Neural progenitor cell (in vitro differentiated cells): Measurements from ENCODE around the gene ETFB. TPM values are rescaled to one million over a fixed set of nuclear protein-coding genes. Genes with fewer than 3 reads are reported as not detected.

Experiments used
- DNase-seq: peaks from one replicate; pipeline ENCODE4 v3.0.0-alpha.2; 2016; ENCODE audit warnings: low spot score
- H2AFZ ChIP-seq: fragments of 200-600 bp; sonication (generic); replicated peaks from 2 replicates; pipeline ENCODE4 v1.6.1; 2016; ENCODE audit warnings: antibody characterized with exemption
- H3F3A ChIP-seq: fragments of 200-600 bp; sonication (generic); 2 replicates; pipeline ENCODE4 v1.6.1; 2016; ENCODE audit warnings: antibody characterized with exemption, low read depth
- H3K27ac ChIP-seq: fragments of 200-600 bp; sonication (generic); 2 replicates; pipeline ENCODE4 v1.5.1; 2016; ENCODE audit warnings: mild to moderate bottlenecking
- H3K27me3 ChIP-seq: fragments of 200-600 bp; sonication (generic); 2 replicates; pipeline ENCODE4 v1.6.1; 2016; ENCODE audit warnings: mild to moderate bottlenecking, moderate library complexity
- H3K36me3 ChIP-seq: fragments of 200-600 bp; sonication (generic); 2 replicates; pipeline ENCODE4 v1.5.1; 2016
- H3K4me1 ChIP-seq: fragments of 200-600 bp; sonication (generic); 2 replicates; pipeline ENCODE4 v1.6.1; 2016; ENCODE audit warnings: mixed run types
- H3K4me2 ChIP-seq: fragments of 200-600 bp; sonication (generic); 2 replicates; pipeline ENCODE4 v1.6.1; 2016
- H3K4me3 ChIP-seq: fragments of 200-600 bp; sonication (generic); 2 replicates; pipeline ENCODE4 v1.5.1; 2016
- H3K79me2 ChIP-seq: fragments of 200-600 bp; sonication (generic); 2 replicates; pipeline ENCODE4 v1.6.1; 2016; ENCODE audit warnings: low read depth
- H3K9ac ChIP-seq: fragments of 200-600 bp; sonication (generic); 2 replicates; pipeline ENCODE4 v1.6.1; 2016
- H3K9me3 ChIP-seq: fragments of 200-600 bp; sonication (generic); 2 replicates; pipeline ENCODE4 v1.5.1; 2016; ENCODE audit warnings: low read depth
- H4K20me1 ChIP-seq: fragments of 200-600 bp; sonication (generic); 2 replicates; pipeline ENCODE4 v1.6.1; 2016; ENCODE audit warnings: low read depth
- H3K27ac Mint-ChIP-seq: 3 replicates; pipeline ENCODE4 v1.8.0; 2021; ENCODE audit warnings: mixed read lengths
- H3K27me3 Mint-ChIP-seq: 2 replicates; pipeline ENCODE4 v1.8.0; 2022; ENCODE audit warnings: low read depth, mild to moderate bottlenecking, inconsistent platforms, moderate library complexity, mixed read lengths; ENCODE audit not compliant: insufficient read depth
- H3K36me3 Mint-ChIP-seq: 3 replicates; pipeline ENCODE4 v1.8.0; 2021; ENCODE audit warnings: mixed read lengths
- H3K4me1 Mint-ChIP-seq: 3 replicates; pipeline ENCODE4 v1.8.0; 2021; ENCODE audit warnings: mixed read lengths
- H3K4me3 Mint-ChIP-seq: 3 replicates; pipeline ENCODE4 v1.8.0; 2021; ENCODE audit warnings: mild to moderate bottlenecking, moderate library complexity, mixed read lengths
- H3K9me3 Mint-ChIP-seq: 3 replicates; pipeline ENCODE4 v1.8.0; 2020; ENCODE audit warnings: mixed read lengths
- EZH2 ChIP-seq: fragments of 200-600 bp; sonication (generic); IDR thresholded peaks from 2 replicates; pipeline ENCODE4 v1.6.1; 2017; ENCODE audit warnings: antibody characterized with exemption, mild to moderate bottlenecking, moderate library complexity
- EZH2phosphoT487 ChIP-seq: fragments of 200-600 bp; sonication (generic); IDR thresholded peaks from 2 replicates; pipeline ENCODE4 v1.6.1; 2017; ENCODE audit warnings: antibody characterized with exemption
- total RNA-seq: library from RNA; depleted of rRNA; stranded (reverse); fragments of >200 nt; gene quantifications from 2 replicates; pipeline ENCODE4 v1.2.3, GENCODE V29; 2015; ENCODE audit warnings: low replicate concordance
- TF ChIP-seq, protein P1 (sequence below): fragments of 200-600 bp; sonication (generic); IDR thresholded peaks from 2 replicates; pipeline ENCODE4 v1.5.1; 2017; ENCODE audit warnings: antibody characterized with exemption, mild to moderate bottlenecking

Gene ETFB
- total RNA-seq, 1 donor from 2014 or later = 27.0 TPM

DNA sequence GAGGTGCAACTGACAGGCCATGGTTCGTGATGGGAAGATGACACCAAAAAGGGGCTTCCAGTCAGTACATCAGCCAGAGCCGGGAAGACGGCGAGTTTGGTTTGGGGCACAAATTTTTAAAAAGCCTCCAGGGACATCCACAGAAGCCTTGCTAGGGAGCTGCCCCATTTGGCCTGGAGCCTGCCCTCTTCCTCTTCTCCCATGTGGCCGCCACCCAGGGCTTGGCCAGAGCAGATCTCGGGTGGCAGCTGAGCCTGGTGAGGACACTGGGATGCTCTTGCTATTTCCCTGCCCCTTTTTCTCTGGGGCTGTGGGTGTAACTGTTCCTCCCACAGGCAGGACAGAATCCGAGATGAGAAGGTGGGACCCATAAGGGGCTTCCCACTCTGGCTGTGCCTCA, 8.2 kb downstream of the ETFB start:
- no peaks in the 10 kb centered on the region for H3K36me3 Mint-ChIP-seq

DNA sequence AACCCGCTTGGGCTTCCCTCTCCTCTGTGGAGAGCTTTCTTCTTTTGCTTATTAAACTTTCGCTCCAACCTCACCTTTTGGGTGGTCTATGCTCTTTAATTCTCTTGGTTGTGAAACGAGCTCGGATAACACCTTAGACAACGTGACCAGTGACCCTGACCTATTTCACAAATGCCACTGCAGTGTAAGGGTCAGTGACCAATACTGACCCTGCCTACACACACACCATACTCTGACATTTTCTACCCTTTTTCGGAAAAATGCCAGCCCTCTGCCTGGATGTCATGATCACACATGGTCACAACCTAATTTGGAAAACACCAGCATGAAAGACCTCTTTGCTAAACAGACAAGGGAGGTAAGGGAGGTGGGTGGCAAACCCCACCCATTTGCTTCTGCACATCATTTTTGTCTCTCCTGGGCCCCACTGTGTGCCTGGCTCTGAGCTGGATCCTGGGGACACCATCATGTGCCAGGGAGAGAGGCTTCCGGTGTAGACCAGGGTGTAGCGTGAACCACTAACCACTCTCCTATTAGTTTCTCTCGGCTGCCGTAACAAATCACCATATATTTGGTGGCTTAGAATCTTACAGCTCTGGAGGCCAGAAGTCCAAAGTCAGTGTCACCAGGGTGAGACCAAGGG, 9.9 kb downstream of the ETFB start:
- no peaks in the 10 kb centered on the region for H3K9me3 Mint-ChIP-seq
- no peak overlapping the region for H3K4me3 Mint-ChIP-seq

More for the DNA sequence above, 8.2 kb downstream of the ETFB start:
- H3K79me2 ChIP-seq = no peaks in the 10 kb centered on the region
- H3K4me1 Mint-ChIP-seq = peaks cover 27% of the 10 kb centered on the region
- H3K4me3 Mint-ChIP-seq = no peak overlapping the region
- peaks cover 4% of the 10 kb centered on the region for H3K27me3 Mint-ChIP-seq
- no peak overlapping the region for H3K27ac Mint-ChIP-seq
- H3K9ac ChIP-seq = no peak overlapping the region
- no peaks in the 10 kb centered on the region for H4K20me1 ChIP-seq
- peaks cover 13% of the 10 kb centered on the region for H3K4me1 ChIP-seq
- H3F3A ChIP-seq = peaks cover 13% of the 10 kb centered on the region
- no peak overlapping the region for H3K4me2 ChIP-seq
- H3K4me3 ChIP-seq = no peak overlapping the region
- H3K36me3 ChIP-seq = no peaks in the 10 kb centered on the region
- no peak for TF ChIP-seq EZH2
- no peak for TF ChIP-seq EZH2phosphoT487
- TF ChIP-seq, protein P1, sequence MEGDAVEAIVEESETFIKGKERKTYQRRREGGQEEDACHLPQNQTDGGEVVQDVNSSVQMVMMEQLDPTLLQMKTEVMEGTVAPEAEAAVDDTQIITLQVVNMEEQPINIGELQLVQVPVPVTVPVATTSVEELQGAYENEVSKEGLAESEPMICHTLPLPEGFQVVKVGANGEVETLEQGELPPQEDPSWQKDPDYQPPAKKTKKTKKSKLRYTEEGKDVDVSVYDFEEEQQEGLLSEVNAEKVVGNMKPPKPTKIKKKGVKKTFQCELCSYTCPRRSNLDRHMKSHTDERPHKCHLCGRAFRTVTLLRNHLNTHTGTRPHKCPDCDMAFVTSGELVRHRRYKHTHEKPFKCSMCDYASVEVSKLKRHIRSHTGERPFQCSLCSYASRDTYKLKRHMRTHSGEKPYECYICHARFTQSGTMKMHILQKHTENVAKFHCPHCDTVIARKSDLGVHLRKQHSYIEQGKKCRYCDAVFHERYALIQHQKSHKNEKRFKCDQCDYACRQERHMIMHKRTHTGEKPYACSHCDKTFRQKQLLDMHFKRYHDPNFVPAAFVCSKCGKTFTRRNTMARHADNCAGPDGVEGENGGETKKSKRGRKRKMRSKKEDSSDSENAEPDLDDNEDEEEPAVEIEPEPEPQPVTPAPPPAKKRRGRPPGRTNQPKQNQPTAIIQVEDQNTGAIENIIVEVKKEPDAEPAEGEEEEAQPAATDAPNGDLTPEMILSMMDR = no peak
- H3K27ac ChIP-seq = no peak overlapping the region
- H2AFZ ChIP-seq = no peak overlapping the region
- H3K9me3 ChIP-seq = no peaks in the 10 kb centered on the region
- H3K27me3 ChIP-seq = no peaks in the 10 kb centered on the region
- no peak for DNase-seq
- H3K9me3 Mint-ChIP-seq = no peaks in the 10 kb centered on the region

DNA sequence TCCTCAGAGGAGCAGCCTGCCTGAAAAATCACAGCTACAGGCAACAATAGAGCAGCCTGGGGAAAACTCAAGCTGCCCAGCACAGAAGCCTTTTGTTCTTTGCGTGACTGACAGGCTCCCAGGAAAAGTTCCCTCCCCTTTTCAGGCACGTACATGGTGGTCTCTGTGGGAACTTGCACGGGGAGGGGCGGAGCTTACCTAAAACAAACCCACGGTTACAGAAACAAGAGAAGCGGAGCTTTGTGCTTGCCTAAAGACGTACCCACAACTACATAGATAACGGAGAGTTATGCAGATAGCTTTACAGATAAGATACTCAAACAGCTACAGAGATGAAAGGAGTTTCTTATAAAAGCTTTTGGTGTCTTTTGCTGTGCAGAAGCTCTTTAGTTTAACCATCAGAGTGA, 11.4 kb downstream of the ETFB start:
- H3K27ac Mint-ChIP-seq = peak overlapping the region; percentile 84
- peak overlapping the region; percentile 80 for H3K4me3 Mint-ChIP-seq
- Histone ChIP-seq H3K4me3 (peak overlapping the region; percentile 29), H3K4me1 (peaks cover 13% of the 10 kb centered on the region), H3K36me3 (no peaks in the 10 kb centered on the region), H3K9me3 (no peaks in the 10 kb centered on the region), H3K79me2 (no peaks in the 10 kb centered on the region), H3F3A (peaks cover 13% of the 10 kb centered on the region), H3K9ac (no peak overlapping the region), H3K27me3 (no peaks in the 10 kb centered on the region), H4K20me1 (no peaks in the 10 kb centered on the region), H3K4me2 (peak overlapping the region; percentile 77), H3K27ac (peak overlapping the region; percentile 78), H2AFZ (peak overlapping the region; percentile 12)
- no peak for TF ChIP-seq EZH2phosphoT487
- peaks cover 6% of the 10 kb centered on the region for H3K27me3 Mint-ChIP-seq
- peaks cover 25% of the 10 kb centered on the region for H3K4me1 Mint-ChIP-seq
- peak; percentile 94 for DNase-seq
- H3K9me3 Mint-ChIP-seq = no peaks in the 10 kb centered on the region
- peaks cover 5% of the 10 kb centered on the region for H3K36me3 Mint-ChIP-seq

More for the DNA sequence above, 9.9 kb downstream of the ETFB start:
- H4K20me1 ChIP-seq = no peaks in the 10 kb centered on the region
- peaks cover 13% of the 10 kb centered on the region for H3K4me1 ChIP-seq
- peak overlapping the region; percentile 27 for H3K27ac Mint-ChIP-seq
- peaks cover 25% of the 10 kb centered on the region for H3K4me1 Mint-ChIP-seq
- no peak overlapping the region for H3K4me2 ChIP-seq
- TF ChIP-seq EZH2phosphoT487 (no peak), EZH2 (no peak)
- H3K27me3 Mint-ChIP-seq = peaks cover 6% of the 10 kb centered on the region
- H3K4me3 ChIP-seq = no peak overlapping the region
- H3K36me3 Mint-ChIP-seq = peaks cover 3% of the 10 kb centered on the region
- peaks cover 13% of the 10 kb centered on the region for H3F3A ChIP-seq
- no peak overlapping the region for H3K27ac ChIP-seq
- no peak overlapping the region for H3K9ac ChIP-seq
- DNase-seq = no peak
- H3K9me3 ChIP-seq = no peaks in the 10 kb centered on the region
- H2AFZ ChIP-seq = no peak overlapping the region
- no peaks in the 10 kb centered on the region for H3K27me3 ChIP-seq
- no peaks in the 10 kb centered on the region for H3K79me2 ChIP-seq
- H3K36me3 ChIP-seq = no peaks in the 10 kb centered on the region

DNA sequence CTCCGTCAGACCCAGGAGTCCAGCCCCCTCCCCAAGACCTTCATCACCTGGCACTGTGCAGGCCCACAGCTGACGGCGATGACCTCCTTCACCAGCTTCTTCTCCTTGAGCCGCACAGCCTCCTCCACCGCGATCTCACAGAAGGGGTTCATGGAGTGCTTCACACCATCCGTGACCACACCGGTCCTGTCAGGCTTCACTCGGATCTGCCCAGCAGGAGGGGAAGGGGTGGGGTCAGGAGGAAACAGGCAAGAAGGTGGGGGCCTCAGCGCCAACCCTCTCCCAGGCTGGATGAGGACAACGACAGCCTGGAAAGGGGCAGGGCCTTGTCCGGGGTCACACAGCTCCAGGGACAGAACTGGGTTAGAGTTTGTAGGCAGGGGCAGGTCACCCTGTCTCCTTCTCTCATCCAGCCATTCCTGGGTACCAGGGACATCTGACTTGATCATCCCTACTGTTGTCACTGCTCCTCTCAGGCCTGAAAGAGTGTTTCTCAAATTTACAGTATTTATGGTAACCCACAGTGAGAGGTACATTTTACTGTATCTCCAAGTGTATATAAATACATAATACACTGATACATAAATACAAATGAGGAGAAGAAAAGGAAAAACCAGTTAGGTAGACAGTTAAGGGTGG, 12.0 kb downstream of the ETFB start:
- Histone ChIP-seq H3K27ac (peak overlapping the region; percentile 78), H4K20me1 (no peaks in the 10 kb centered on the region), H3K9ac (no peak overlapping the region), H3F3A (peaks cover 13% of the 10 kb centered on the region), H2AFZ (no peak overlapping the region), H3K79me2 (no peaks in the 10 kb centered on the region), H3K9me3 (no peaks in the 10 kb centered on the region), H3K4me3 (peak overlapping the region; percentile 29), H3K27me3 (no peaks in the 10 kb centered on the region), H3K4me1 (peaks cover 13% of the 10 kb centered on the region), H3K4me2 (peak overlapping the region; percentile 77), H3K36me3 (no peaks in the 10 kb centered on the region)
- Mint-ChIP-seq H3K36me3 (peaks cover 5% of the 10 kb centered on the region), H3K4me1 (peaks cover 22% of the 10 kb centered on the region), H3K4me3 (peak overlapping the region; percentile 80), H3K9me3 (no peaks in the 10 kb centered on the region), H3K27ac (peak overlapping the region; percentile 98), H3K27me3 (peaks cover 4% of the 10 kb centered on the region)
- TF ChIP-seq, protein P1 = no peak
- TF ChIP-seq EZH2 = no peak
- no peak for TF ChIP-seq EZH2phosphoT487
- peak; percentile 56 for DNase-seq
